ENCODE data around the gene FBXL17. TPM values are rescaled to one million over a fixed set of nuclear protein-coding genes. Genes with fewer than 3 reads are reported as not detected.
"Not testable (repeated sequence)": the region's sequence is repeated elsewhere in the genome, so short reads cannot be mapped to it uniquely, and the experiment has no call there.

FBXL17 gene
- polyA plus RNA-seq, 2 of the 4 experiments (the other 2 are of a cell fraction): 8.7 to 9.1 TPM

DNA sequence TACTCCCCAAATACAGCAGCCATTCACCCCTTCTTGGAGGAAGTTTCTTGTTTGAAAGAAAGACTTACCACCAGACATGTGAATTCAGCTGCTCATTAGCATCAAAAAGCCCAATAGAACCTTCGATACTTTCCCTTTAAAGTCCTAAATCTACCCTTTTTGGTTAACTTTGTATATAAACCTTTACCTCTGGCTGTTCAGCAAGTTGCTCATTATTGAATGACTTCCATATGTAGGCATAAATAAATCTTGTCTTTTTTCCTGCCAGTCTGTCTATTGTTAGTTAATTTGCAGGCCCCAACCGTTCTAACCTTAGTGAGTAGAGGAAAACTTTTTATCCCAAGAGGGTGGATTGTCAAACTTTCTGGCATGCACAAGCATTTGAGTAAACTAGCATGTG, 27.9 kb upstream of the FBXL17 start:
- H3K4me3 ChIP-seq: no peak overlapping the region
- H3K27ac ChIP-seq: no peak overlapping the region
- ChIA-PET POLR2A (no interaction called here), CTCF (no interaction called here)
- no peaks in the 10 kb centered on the region for H3K4me1 ChIP-seq
- H3K9me3 ChIP-seq: no peaks in the 10 kb centered on the region
- no peak overlapping the region for H3K4me2 ChIP-seq
- FAIRE-seq (no peak), ATAC-seq (no peak), DNase-seq (ENCODE audit: low read depth in 1 of 2, low spot score in 1 of 2) (no peak)
- WGBS (ENCODE audit: missing lambda C conversion rate): 12% methylated on average over 2 of the region's 2 CpGs
- TF ChIP-seq RAD21 (conservative IDR thresholded peaks at IDR 0.05 in 1 of 2, IDR thresholded peaks at IDR 0.05 in 1 of 2) (no peak), MYC (IDR thresholded peaks at IDR 0.05; ENCODE audit: borderline replicate concordance, low read length) (no peak), HOXB13 (CRISPR knock-in tag; IDR thresholded peaks at IDR 0.05; ENCODE audit: low read depth) (no peak), CBX2 (IDR thresholded peaks at IDR 0.05; ENCODE audit: borderline replicate concordance, low read depth) (no peak), MAZ (IDR thresholded peaks at IDR 0.05; ENCODE audit: borderline replicate concordance, low read depth, low read length) (no peak), KDM1A (IDR thresholded peaks at IDR 0.05; ENCODE audit: low read depth) (no peak), CHD2 (IDR thresholded peaks at IDR 0.05; ENCODE audit: low read length, partially characterized antibody) (no peak), EHF (CRISPR knock-in tag; IDR thresholded peaks at IDR 0.05) (no peak), BHLHE40 (IDR thresholded peaks at IDR 0.05; ENCODE audit: low read depth, low read length) (no peak), EHMT2 (IDR thresholded peaks at IDR 0.05; ENCODE audit: low read depth) (no peak), RFX5 (IDR thresholded peaks at IDR 0.05) (no peak), RARB (CRISPR knock-in tag; IDR thresholded peaks at IDR 0.05) (no peak), HDAC2 (IDR thresholded peaks at IDR 0.05) (no peak), NPAS2 (CRISPR knock-in tag; IDR thresholded peaks at IDR 0.05; ENCODE audit: borderline replicate concordance) (no peak), KDM5A (IDR thresholded peaks at IDR 0.05) (no peak)
- TF ChIP-seq, protein P1, sequence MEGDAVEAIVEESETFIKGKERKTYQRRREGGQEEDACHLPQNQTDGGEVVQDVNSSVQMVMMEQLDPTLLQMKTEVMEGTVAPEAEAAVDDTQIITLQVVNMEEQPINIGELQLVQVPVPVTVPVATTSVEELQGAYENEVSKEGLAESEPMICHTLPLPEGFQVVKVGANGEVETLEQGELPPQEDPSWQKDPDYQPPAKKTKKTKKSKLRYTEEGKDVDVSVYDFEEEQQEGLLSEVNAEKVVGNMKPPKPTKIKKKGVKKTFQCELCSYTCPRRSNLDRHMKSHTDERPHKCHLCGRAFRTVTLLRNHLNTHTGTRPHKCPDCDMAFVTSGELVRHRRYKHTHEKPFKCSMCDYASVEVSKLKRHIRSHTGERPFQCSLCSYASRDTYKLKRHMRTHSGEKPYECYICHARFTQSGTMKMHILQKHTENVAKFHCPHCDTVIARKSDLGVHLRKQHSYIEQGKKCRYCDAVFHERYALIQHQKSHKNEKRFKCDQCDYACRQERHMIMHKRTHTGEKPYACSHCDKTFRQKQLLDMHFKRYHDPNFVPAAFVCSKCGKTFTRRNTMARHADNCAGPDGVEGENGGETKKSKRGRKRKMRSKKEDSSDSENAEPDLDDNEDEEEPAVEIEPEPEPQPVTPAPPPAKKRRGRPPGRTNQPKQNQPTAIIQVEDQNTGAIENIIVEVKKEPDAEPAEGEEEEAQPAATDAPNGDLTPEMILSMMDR (IDR thresholded peaks at IDR 0.05): no peak
- TF ChIP-seq, protein P2, sequence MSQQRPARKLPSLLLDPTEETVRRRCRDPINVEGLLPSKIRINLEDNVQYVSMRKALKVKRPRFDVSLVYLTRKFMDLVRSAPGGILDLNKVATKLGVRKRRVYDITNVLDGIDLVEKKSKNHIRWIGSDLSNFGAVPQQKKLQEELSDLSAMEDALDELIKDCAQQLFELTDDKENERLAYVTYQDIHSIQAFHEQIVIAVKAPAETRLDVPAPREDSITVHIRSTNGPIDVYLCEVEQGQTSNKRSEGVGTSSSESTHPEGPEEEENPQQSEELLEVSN (IDR thresholded peaks at IDR 0.05; ENCODE audit: borderline replicate concordance, low read depth): no peak
- TF ChIP-seq, protein P3, sequence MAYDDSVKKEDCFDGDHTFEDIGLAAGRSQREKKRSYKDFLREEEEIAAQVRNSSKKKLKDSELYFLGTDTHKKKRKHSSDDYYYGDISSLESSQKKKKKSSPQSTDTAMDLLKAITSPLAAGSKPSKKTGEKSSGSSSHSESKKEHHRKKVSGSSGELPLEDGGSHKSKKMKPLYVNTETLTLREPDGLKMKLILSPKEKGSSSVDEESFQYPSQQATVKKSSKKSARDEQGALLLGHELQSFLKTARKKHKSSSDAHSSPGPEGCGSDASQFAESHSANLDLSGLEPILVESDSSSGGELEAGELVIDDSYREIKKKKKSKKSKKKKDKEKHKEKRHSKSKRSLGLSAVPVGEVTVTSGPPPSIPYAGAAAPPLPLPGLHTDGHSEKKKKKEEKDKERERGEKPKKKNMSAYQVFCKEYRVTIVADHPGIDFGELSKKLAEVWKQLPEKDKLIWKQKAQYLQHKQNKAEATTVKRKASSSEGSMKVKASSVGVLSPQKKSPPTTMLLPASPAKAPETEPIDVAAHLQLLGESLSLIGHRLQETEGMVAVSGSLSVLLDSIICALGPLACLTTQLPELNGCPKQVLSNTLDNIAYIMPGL (CRISPR knock-in tag; IDR thresholded peaks at IDR 0.05; ENCODE audit: borderline replicate concordance): no peak
- TF ChIP-seq, protein P4, sequence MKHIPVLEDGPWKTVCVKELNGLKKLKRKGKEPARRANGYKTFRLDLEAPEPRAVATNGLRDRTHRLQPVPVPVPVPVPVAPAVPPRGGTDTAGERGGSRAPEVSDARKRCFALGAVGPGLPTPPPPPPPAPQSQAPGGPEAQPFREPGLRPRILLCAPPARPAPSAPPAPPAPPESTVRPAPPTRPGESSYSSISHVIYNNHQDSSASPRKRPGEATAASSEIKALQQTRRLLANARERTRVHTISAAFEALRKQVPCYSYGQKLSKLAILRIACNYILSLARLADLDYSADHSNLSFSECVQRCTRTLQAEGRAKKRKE (CRISPR knock-in tag; IDR thresholded peaks at IDR 0.05; ENCODE audit: low read depth): no peak

DNA sequence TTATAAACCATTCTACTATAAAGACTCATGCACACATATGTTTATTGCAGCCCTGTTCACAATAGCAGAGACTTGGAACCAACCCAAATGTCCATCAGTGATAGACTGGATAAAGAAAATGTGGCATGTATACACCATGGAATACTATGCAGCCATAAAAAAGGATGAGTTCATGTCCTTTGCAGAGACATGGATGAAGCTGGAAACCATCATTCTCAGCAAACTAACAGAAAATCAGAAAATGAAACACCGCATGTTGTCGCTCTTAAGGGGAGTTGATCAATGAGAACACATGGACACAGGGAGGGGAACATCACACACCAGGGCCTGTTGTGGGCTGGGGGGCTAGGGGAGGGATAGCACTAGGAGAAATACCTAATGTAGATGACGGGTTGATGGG, 23.3 kb upstream of the FBXL17 start:
- CTCF ChIA-PET; ATAC-seq; H3K9me3 ChIP-seq; DNase-seq (ENCODE audit: low read depth in 1 of 2, low spot score in 1 of 2); H3K4me2 ChIP-seq; H3K27ac ChIP-seq; H3K4me3 ChIP-seq; POLR2A ChIA-PET; FAIRE-seq; H3K4me1 ChIP-seq: not testable (repeated sequence)
- WGBS (ENCODE audit: missing lambda C conversion rate): 47% methylated on average over 3 of the region's 3 CpGs

DNA sequence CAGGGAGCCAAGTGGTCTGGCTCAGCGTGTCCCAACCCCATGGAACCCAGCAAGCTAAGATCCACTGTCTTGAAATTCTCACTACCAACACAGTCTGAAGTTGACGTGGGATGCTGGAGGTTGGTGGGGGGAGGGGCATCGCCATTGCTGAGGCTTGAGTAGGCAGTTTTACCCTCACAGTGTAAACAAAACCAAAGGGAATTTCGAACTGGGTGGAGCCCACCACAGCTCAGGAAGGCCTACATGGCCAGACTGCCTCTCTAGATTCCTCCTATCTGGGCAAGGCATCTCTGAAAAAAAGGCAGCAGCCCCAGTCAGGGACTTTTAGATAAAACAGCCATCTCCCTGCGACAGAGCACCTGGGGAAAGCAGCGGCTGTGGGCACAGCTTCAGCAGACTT, 17.1 kb upstream of the FBXL17 start:
- TF ChIP-seq EP300 (IDR thresholded peaks at IDR 0.05) (no peak), POLR2A (IDR thresholded peaks at IDR 0.05; ENCODE audit: low read length) (no peak), RFX5 (IDR thresholded peaks at IDR 0.05) (no peak), KDM1A (IDR thresholded peaks at IDR 0.05; ENCODE audit: low read depth) (no peak)
- TF ChIP-seq, protein P5, sequence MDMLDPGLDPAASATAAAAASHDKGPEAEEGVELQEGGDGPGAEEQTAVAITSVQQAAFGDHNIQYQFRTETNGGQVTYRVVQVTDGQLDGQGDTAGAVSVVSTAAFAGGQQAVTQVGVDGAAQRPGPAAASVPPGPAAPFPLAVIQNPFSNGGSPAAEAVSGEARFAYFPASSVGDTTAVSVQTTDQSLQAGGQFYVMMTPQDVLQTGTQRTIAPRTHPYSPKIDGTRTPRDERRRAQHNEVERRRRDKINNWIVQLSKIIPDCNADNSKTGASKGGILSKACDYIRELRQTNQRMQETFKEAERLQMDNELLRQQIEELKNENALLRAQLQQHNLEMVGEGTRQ (IDR thresholded peaks at IDR 0.05): no peak
- no peak overlapping the region for H3K4me3 ChIP-seq

More for the DNA sequence above, 17.1 kb upstream of the FBXL17 start:
- WGBS (ENCODE audit: missing lambda C conversion rate): 43% methylated on average over 4 of the region's 6 CpGs
- FAIRE-seq (no peak), DNase-seq (ENCODE audit: low read depth in 1 of 2, low spot score in 1 of 2) (no peak), ATAC-seq (no peak)
- ChIA-PET CTCF (interaction anchor here (0.8 kb wide), 1 partner anchor 12 kb away, joined by 3 read pairs; no protein-coding TSS in a partner anchor), POLR2A (no interaction called here)
- Histone ChIP-seq H3K4me2 (no peak overlapping the region), H3K4me1 (no peaks in the 10 kb centered on the region), H3K27ac (no peak overlapping the region), H3K9me3 (no peaks in the 10 kb centered on the region; the same call in 1 of the 3 replicates)

All from A549 (cell line).